ENCODE data around the gene ALDH9A1. TPM values are rescaled to one million over a fixed set of nuclear protein-coding genes. Genes with fewer than 3 reads are reported as not detected.
"Not testable (repeated sequence)": the region's sequence is repeated elsewhere in the genome, so short reads cannot be mapped to it uniquely, and the experiment has no call there.

Gene ALDH9A1
- total and polyA plus RNA-seq, 2 of the 4 experiments (the other 2 are of a cell fraction) = 43.5 to 43.7 TPM

GRCh38 chr1:165703648-165704047 is 5.3 kb upstream of the ALDH9A1 start:
- no peaks in the 10 kb centered on the region for H3K9me1 ChIP-seq (ENCODE audit: insufficient read depth, low read length)
- CTCF ChIA-PET = interaction anchor here (1.0 kb wide), 1 partner anchor 101 kb away, joined by 3 read pairs; no protein-coding TSS in a partner anchor
- POLR2A ChIA-PET (ENCODE audit: unreplicated experiment) = no interaction called here
- H3K18ac ChIP-seq (ENCODE audit: low read depth, low read length) = no peak overlapping the region
- intact Hi-C loops (cut with micrococcal nuclease) = no loop called here
- H3K9me3 ChIP-seq (ENCODE audit: control insufficient read depth, insufficient read depth, low read length) = no peaks in the 10 kb centered on the region
- no TSS peak for BruUV-seq (replicated peaks)
- in situ Hi-C loops (cut with MboI; ENCODE audit: low sequenced_read_pairs) = no loop called here
- no peak for ATAC-seq (ENCODE audit: low read depth)
- no peak overlapping the region for H2BK15ac ChIP-seq (ENCODE audit: low read depth, low read length)
- H4K20me1 ChIP-seq (ENCODE audit: insufficient read depth, low read length) = no peaks in the 10 kb centered on the region
- no peak overlapping the region for H2BK20ac ChIP-seq (ENCODE audit: low read depth, low read length)
- H3K14ac ChIP-seq (replicated peaks; ENCODE audit: low read depth, low read length) = no peak overlapping the region
- no peaks in the 10 kb centered on the region for H3K4me1 ChIP-seq (ENCODE audit: control insufficient read depth, insufficient read depth, low read length)
- H3K4ac ChIP-seq (ENCODE audit: low read depth, low read length) = no peak overlapping the region
- no peak overlapping the region for H4K8ac ChIP-seq (ENCODE audit: low read depth in 2 of 2, low read length in 2 of 2)
- no peak overlapping the region for H3K4me2 ChIP-seq (ENCODE audit: low read depth, low read length)
- H2AK5ac ChIP-seq (ENCODE audit: low read depth, low read length) = no peak overlapping the region
- no peaks in the 10 kb centered on the region for H3K79me1 ChIP-seq (ENCODE audit: low read depth in 1 of 2, low read length in 2 of 2)
- no peak for DNase-seq
- dilution Hi-C loops (cut with HindIII; ENCODE audit: low sequenced_read_pairs, unreplicated experiment) = no loop called here
- H3K56ac ChIP-seq (ENCODE audit: extremely low read depth, insufficient read depth, low read length) = no peak overlapping the region
- H3K23ac ChIP-seq (ENCODE audit: low read depth, low read length) = no peak overlapping the region
- no peak overlapping the region for H2BK5ac ChIP-seq (ENCODE audit: low read depth, low read length, poor library complexity, severe bottlenecking)
- no peak overlapping the region for H2BK120ac ChIP-seq (ENCODE audit: low read depth, low read length)
- no CpG with 5 or more reads among the region's 2 CpGs for WGBS, 2 experiments (ENCODE audit: extremely low coverage in 2 of 2, insufficient read length in 1 of 2)
- no peak overlapping the region for H4K91ac ChIP-seq (ENCODE audit: insufficient read depth, low read depth, low read length)
- no peak overlapping the region for H2AK9ac ChIP-seq (replicated peaks; ENCODE audit: low read depth, low read length, poor library complexity)
- H3K36me3 ChIP-seq (ENCODE audit: control insufficient read depth, insufficient read depth, low read length) = no peaks in the 10 kb centered on the region
- no peak overlapping the region for H3K9ac ChIP-seq (ENCODE audit: low read depth, low read length)
- peaks cover 9% of the 10 kb centered on the region for H3K27me3 ChIP-seq (ENCODE audit: control insufficient read depth, insufficient read depth, low read length)
- H2AFZ ChIP-seq (replicated peaks; ENCODE audit: low read length, poor library complexity) = no peak overlapping the region
- H4K5ac ChIP-seq (ENCODE audit: low read depth, low read length) = no peak overlapping the region
- no peak for TF ChIP-seq POLR2A (IDR thresholded peaks at IDR 0.05; ENCODE audit: low read depth, low read length)
- TF ChIP-seq RFX5 (IDR thresholded peaks at IDR 0.05; ENCODE audit: low read depth, low read length) = no peak
- no peak for TF ChIP-seq NFE2L2 (IDR thresholded peaks at IDR 0.05; ENCODE audit: low read depth, low read length)
- no peak for TF ChIP-seq MAFK (IDR thresholded peaks at IDR 0.05; ENCODE audit: low read depth, low read length)
- H3K27ac ChIP-seq (ENCODE audit: insufficient read depth, low read length) = no peak overlapping the region
- no peak overlapping the region for H3K4me3 ChIP-seq (ENCODE audit: insufficient read depth, low read depth, low read length)

GRCh38 chr1:165701922-165702321 is 3.6 kb upstream of the ALDH9A1 start:
- POLR2A ChIA-PET (ENCODE audit: unreplicated experiment); H3K4me2 ChIP-seq (ENCODE audit: low read depth, low read length); in situ Hi-C loops (cut with MboI; ENCODE audit: low sequenced_read_pairs); H3K18ac ChIP-seq (ENCODE audit: low read depth, low read length); H3K4me1 ChIP-seq (ENCODE audit: control insufficient read depth, insufficient read depth, low read length); H3K9me1 ChIP-seq (ENCODE audit: insufficient read depth, low read length); H3K14ac ChIP-seq (replicated peaks; ENCODE audit: low read depth, low read length); H4K5ac ChIP-seq (ENCODE audit: low read depth, low read length); H3K36me3 ChIP-seq (ENCODE audit: control insufficient read depth, insufficient read depth, low read length); H4K91ac ChIP-seq (ENCODE audit: insufficient read depth, low read depth, low read length); intact Hi-C loops (cut with micrococcal nuclease); H3K56ac ChIP-seq (ENCODE audit: extremely low read depth, insufficient read depth, low read length); H3K9ac ChIP-seq (ENCODE audit: low read depth, low read length); H2AK9ac ChIP-seq (replicated peaks; ENCODE audit: low read depth, low read length, poor library complexity); H3K27me3 ChIP-seq (ENCODE audit: control insufficient read depth, insufficient read depth, low read length); H2BK120ac ChIP-seq (ENCODE audit: low read depth, low read length); H2BK15ac ChIP-seq (ENCODE audit: low read depth, low read length); H3K9me3 ChIP-seq (ENCODE audit: control insufficient read depth, insufficient read depth, low read length); H3K4me3 ChIP-seq (ENCODE audit: insufficient read depth, low read depth, low read length); CTCF ChIA-PET; dilution Hi-C loops (cut with HindIII; ENCODE audit: low sequenced_read_pairs, unreplicated experiment); H3K27ac ChIP-seq (ENCODE audit: insufficient read depth, low read length); H3K23ac ChIP-seq (ENCODE audit: low read depth, low read length); H3K4ac ChIP-seq (ENCODE audit: low read depth, low read length); H2AK5ac ChIP-seq (ENCODE audit: low read depth, low read length); DNase-seq; H4K8ac ChIP-seq (ENCODE audit: low read depth in 2 of 2, low read length in 2 of 2); BruUV-seq (replicated peaks); ATAC-seq (ENCODE audit: low read depth); H2AFZ ChIP-seq (replicated peaks; ENCODE audit: low read length, poor library complexity); H2BK20ac ChIP-seq (ENCODE audit: low read depth, low read length); H4K20me1 ChIP-seq (ENCODE audit: insufficient read depth, low read length); H2BK5ac ChIP-seq (ENCODE audit: low read depth, low read length, poor library complexity, severe bottlenecking): not testable (repeated sequence)
- H3K79me1 ChIP-seq (ENCODE audit: low read depth in 1 of 2, low read length in 2 of 2) = peaks cover 0 to 12% of the 10 kb centered on the region in 2 experiments; a peak in 2 of 4 replicates
- no CpG with 5 or more reads among the region's 7 CpGs for WGBS, 2 experiments (ENCODE audit: extremely low coverage in 2 of 2, insufficient read length in 1 of 2)
